Astrocyte (in vitro differentiated cells and primary cell): Measurements from ENCODE around the gene WIPF2.

Experiments used
- EZH2 ChIP-seq: IDR thresholded peaks from 2 replicates; pipeline ENCODE4 v1.6.1; 2012; ENCODE audit warnings: mild to moderate bottlenecking, low read length, inconsistent platforms; ENCODE audit not compliant: insufficient read depth
- TF ChIP-seq, protein P1 (sequence below): IDR thresholded peaks from 2 replicates; pipeline ENCODE4 v1.5.1; 2011; ENCODE audit warnings: low read depth, mild to moderate bottlenecking, inconsistent platforms, low read length, moderate library complexity; ENCODE audit not compliant: insufficient read depth

DNA sequence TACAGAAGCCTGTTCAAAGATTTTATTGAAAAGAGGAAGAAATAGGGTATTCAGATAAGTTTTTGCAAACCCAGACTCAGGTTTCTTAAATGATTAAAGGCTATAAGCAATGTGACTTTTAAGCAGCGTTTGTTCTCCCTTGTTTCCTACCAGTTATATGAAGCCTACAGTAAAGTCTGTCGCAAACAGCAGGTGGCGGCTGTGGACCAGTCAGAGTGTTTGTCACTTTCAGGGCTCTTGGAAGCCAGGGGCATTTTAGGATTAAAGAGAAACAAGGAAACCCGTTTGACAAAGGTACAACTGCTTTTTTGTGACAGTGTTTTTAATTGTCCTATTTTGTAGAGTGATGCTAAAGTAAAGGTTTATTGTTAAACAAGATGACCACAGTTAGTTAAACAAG, 82.2 kb downstream of the WIPF2 start:
- no peak for TF ChIP-seq EZH2
- TF ChIP-seq, protein P1, sequence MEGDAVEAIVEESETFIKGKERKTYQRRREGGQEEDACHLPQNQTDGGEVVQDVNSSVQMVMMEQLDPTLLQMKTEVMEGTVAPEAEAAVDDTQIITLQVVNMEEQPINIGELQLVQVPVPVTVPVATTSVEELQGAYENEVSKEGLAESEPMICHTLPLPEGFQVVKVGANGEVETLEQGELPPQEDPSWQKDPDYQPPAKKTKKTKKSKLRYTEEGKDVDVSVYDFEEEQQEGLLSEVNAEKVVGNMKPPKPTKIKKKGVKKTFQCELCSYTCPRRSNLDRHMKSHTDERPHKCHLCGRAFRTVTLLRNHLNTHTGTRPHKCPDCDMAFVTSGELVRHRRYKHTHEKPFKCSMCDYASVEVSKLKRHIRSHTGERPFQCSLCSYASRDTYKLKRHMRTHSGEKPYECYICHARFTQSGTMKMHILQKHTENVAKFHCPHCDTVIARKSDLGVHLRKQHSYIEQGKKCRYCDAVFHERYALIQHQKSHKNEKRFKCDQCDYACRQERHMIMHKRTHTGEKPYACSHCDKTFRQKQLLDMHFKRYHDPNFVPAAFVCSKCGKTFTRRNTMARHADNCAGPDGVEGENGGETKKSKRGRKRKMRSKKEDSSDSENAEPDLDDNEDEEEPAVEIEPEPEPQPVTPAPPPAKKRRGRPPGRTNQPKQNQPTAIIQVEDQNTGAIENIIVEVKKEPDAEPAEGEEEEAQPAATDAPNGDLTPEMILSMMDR = no peak
